SH-SY5Y (cell line): ENCODE data around the gene SMG9.

Experiments used
- GATA2 ChIP-seq: IDR thresholded peaks from 2 replicates; pipeline ENCODE4 v1.6.1; 2011; ENCODE audit warnings: mild to moderate bottlenecking, low read depth, low read length
- GATA3 ChIP-seq: IDR thresholded peaks from 2 replicates; pipeline ENCODE4 v1.6.1; 2011; ENCODE audit warnings: low read depth, mild to moderate bottlenecking, low read length, moderate library complexity

GRCh38 chr19:43754503-43755255 lies at the start of gene SMG9:
- TF ChIP-seq GATA2, result no peak
- no peak for TF ChIP-seq GATA3
